Astrocyte of the cerebellum (primary cell): ENCODE results near the gene PSORS1C2.
"Not testable (repeated sequence)": the region's sequence is repeated elsewhere in the genome, so short reads cannot be mapped to it uniquely, and the experiment has no call there.

ENCODE experiments used
- DNase-seq: peaks from one replicate; pipeline ENCODE4 v3.0.0-alpha.2; 2011; ENCODE audit warnings: low read depth
- H3K4me3 ChIP-seq: 2 replicates; pipeline ENCODE4 v1.5.1; 2011; ENCODE audit warnings: mild to moderate bottlenecking, low read depth, low read length, moderate library complexity
- CTCF ChIP-seq: IDR thresholded peaks from 2 replicates; pipeline ENCODE4 v1.5.1; 2012; ENCODE audit warnings: low read length, low read depth, moderate library complexity, mild to moderate bottlenecking; ENCODE audit errors: missing control alignments
- in situ Hi-C: cut with HindIII; loops from 2 replicates; pipeline ENCODE4 v1.10.0; 2017; ENCODE audit warnings: low sequenced_read_pairs

PSORS1C2 gene

GRCh38 chr6:31165986-31166385 lies 27.1 kb upstream of the PSORS1C2 start:
- DNase-seq = no peak
- in situ Hi-C loops = no loop called here
- TF ChIP-seq CTCF = no peak
- H3K4me3 ChIP-seq = no peak overlapping the region

DNA sequence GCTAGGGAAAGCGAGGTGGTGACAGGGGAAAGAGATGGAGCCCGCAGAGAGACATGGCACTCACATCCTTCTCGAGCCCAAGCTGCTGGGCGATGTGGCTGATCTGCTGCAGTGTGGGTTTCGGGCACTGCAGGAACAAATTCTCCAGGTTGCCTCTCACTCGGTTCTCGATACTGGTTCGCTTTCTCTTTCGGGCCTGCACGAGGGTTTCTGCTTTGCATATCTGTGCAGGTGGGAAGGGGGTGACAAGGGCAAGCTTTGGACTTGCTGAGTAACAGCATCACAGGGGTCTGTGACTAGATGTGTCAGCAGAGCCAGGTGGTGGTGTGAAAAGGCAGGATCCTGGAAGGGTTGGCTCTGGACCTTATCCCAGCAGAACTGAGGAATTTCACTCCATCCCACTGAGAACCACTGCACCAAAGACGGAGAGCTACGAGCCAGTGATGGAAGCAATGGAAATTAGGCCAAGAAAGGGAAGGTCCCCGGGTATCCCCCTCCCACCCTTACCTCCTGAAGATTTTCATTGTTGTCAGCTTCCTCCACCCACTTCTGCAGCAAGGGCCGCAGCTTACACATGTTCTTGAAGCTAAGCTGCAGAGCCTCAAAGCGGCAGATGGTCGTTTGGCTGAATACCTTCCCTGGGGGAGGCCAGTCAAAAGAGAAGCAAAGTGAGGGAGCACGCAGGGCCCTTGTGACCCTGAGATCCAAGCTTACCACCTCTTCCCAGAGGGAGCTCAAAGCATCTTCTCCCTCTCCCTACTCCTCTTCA lies 26.4 kb upstream of the PSORS1C2 start:
- in situ Hi-C loops, DNase-seq, H3K4me3 ChIP-seq: not testable (repeated sequence)

DNA sequence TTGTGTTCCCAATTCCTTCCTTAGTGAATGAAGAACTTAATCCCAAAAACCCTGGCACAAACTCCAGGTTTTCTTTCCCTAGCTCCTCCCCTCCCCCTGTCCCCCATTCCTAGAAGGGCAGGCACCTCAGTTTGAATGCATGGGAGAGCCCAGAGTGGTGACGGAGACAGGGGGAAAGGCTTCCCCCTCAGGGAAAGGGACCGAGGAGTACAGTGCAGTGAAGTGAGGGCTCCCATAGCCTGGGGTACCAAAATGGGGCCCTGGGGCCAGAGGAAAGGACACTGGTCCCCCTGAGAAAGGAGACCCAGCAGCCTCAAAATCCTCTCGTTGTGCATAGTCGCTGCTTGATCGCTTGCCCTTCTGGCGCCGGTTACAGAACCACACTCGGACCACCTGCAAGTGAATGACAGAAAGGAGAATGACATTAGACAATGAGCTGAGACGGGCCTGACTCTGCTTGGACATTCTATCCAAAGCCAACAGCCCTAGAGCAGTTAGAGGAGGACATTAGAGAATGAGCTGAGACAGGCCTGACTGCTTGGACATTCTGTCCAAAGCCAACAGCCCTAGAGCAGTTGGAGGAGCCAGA lies 25.7 kb upstream of the PSORS1C2 start:
- H3K4me3 ChIP-seq, DNase-seq, in situ Hi-C loops: not testable (repeated sequence)

DNA sequence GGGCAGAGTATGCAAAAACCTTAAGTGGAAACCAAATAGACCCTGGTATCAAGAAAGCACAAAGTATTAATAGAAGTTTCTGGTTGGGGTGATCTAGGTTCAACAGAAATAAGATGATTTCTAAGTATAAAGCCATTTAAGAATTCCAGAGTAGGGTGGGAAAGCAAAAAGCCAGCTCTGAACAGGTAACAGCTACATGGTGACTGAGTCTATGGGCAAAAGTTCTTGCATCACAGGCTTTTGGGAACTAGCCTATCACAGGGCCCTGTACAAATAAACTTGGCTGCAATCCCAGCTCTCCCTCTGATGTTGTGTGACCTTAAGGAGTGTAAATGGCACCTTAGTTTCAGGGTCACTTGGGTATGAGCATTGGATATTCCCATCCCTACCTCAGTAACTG lies 25.1 kb upstream of the PSORS1C2 start:
- in situ Hi-C loops = no loop called here
- H3K4me3 ChIP-seq = no peak overlapping the region
- TF ChIP-seq CTCF = no peak
- DNase-seq = no peak

- no peak for DNase-seq
- no peak for TF ChIP-seq CTCF
- in situ Hi-C loops = no loop called here
- H3K4me3 ChIP-seq = no peak overlapping the region
Measured at GRCh38 chr6:31162463-31163165, 23.7 kb upstream of the PSORS1C2 start.

DNA sequence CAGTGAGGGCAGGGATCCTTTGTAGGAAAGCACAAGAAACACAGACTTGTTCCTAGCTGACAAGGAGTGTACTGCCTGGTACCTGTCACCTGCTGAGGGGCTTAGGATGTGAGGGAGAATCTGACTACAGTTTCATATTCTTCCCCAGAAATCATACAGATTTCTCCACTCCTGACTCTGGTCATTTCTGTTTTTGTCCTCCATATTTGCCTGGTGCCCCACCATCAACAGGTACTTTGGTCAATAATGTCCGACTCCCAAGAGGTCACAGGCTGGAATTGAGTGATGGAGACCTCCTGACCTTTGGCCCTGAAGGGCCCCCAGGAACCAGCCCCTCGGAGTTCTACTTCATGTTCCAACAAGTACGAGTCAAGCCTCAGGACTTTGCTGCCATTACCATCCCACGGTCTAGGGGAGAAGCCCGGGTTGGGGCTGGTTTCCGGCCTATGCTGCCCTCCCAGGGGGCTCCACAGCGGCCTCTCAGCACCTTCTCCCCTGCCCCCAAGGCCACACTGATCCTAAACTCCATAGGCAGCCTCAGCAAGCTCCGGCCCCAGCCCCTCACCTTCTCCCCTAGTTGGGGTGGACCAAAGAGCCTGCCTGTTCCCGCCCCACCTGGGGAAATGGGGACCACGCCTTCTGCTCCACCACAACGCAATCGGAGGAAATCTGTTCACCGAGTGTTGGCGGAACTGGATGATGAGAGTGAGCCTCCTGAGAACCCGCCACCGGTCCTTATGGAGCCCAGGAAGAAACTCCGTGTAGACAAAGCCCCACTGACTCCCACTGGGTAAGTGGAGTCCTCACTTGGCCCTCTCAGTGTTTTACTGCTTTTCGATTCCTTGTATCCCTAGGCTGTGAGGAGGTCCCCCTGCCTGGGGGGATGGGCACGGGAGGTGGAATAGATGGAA lies 22.6 kb upstream of the PSORS1C2 start:
- no peak for DNase-seq
- no peak for TF ChIP-seq CTCF
- in situ Hi-C loops = no loop called here
- H3K4me3 ChIP-seq = no peak overlapping the region
